GM12891 (cell line): ENCODE data around the gene SPATA33.
"Not testable (repeated sequence)": the region's sequence is repeated elsewhere in the genome, so short reads cannot be mapped to it uniquely, and the experiment has no call there.

ENCODE experiments used
- POLR2A ChIP-seq: IDR thresholded peaks from 2 replicates; pipeline ENCODE4 v1.6.1; 2011; ENCODE audit warnings: low read depth, low read length, control low read depth
- POLR2AphosphoS5 ChIP-seq: IDR thresholded peaks from 2 replicates; pipeline ENCODE4 v1.6.1; 2011; ENCODE audit warnings: low read depth, low read length, control low read depth
- POU2F2 ChIP-seq: IDR thresholded peaks from 2 replicates; pipeline ENCODE4 v1.6.1; 2011; ENCODE audit warnings: low read depth, mild to moderate bottlenecking, control low read depth, low read length, moderate library complexity

DNA sequence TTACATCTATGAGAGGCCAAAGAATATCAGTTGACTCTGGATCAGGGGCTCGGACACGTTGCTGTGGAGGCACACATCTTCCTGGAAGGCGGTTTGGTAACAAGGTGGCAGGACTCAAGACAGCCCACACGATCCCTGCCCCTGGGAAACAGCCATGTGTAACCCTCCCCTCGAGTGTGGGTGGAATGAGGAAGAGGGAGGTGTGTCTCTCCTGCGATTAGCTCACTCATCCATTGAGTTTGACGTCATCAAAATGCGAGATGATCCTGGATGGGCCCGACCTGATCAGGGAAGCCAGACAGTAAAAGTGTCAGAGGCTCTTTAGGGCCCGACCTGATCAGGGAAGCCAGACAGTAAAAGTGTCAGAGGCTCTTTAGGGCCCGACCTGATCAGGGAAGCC lies 6.6 kb downstream of the SPATA33 start:
- not testable (repeated sequence) for TF ChIP-seq POLR2A, POU2F2, POLR2AphosphoS5
